Suprapubic skin (tissue), 4 donors: ENCODE measurements around the gene SCN7A. TPM values are rescaled to one million over a fixed set of nuclear protein-coding genes. Genes with fewer than 3 reads are reported as not detected.

Experiments used
- DNase-seq, 2 donors: peaks; one replicate each; pipeline ENCODE4 v3.0.0-alpha.2; 2019; ENCODE audit warnings: low spot score in 2 of 2
- H3K27ac ChIP-seq: fragments of 200-600 bp; sonication (generic); one replicate; pipeline ENCODE4 v1.5.1; 2019
- H3K27me3 ChIP-seq: fragments of 200-600 bp; sonication (generic); one replicate; pipeline ENCODE4 v1.5.1; 2019
- H3K36me3 ChIP-seq: fragments of 200-600 bp; sonication (generic); one replicate; pipeline ENCODE4 v1.5.1; 2019
- H3K4me1 ChIP-seq: fragments of 200-600 bp; sonication (generic); one replicate; pipeline ENCODE4 v1.5.1; 2019
- H3K4me3 ChIP-seq: fragments of 200-600 bp; sonication (generic); one replicate; pipeline ENCODE4 v1.5.1; 2019; ENCODE audit warnings: mild to moderate bottlenecking
- H3K9me3 ChIP-seq: fragments of 200-600 bp; sonication (generic); one replicate; pipeline ENCODE4 v1.5.1; 2019
- EP300 ChIP-seq: sonication (generic); formaldehyde crosslinking; IDR thresholded peaks from one replicate; pipeline ENCODE4 v1.6.1; 2017; ENCODE audit warnings: antibody characterized with exemption
- POLR2A ChIP-seq, 2 donors: fragments of 450-650 bp; IDR thresholded peaks; one replicate each; pipeline ENCODE4 v1.6.1; 2017; ENCODE audit warnings: antibody characterized with exemption in 2 of 2, mild to moderate bottlenecking in 2 of 2, moderate library complexity in 2 of 2
- POLR2AphosphoS5 ChIP-seq, 3 donors: sonication (generic); formaldehyde crosslinking; IDR thresholded peaks; one replicate each; pipeline ENCODE4 v1.6.1; 2017; ENCODE audit warnings: antibody characterized with exemption in 3 of 3
- WGBS: methylation state at CpG from one replicate; pipeline ENCODE4 v1.1.5; 2018; 5-methylcytosine and 5-hydroxymethylcytosine counted together
- total RNA-seq, 4 donors: library from RNA; depleted of rRNA; stranded (reverse); fragments of >200 nt; gene quantifications; one replicate each; pipeline ENCODE4 v1.1.0, GENCODE V29; 2016
- TF ChIP-seq, protein P1 (sequence below), 2 donors: fragments of 200-600 bp in 1 of 2; fragments of 450-650 bp in 1 of 2; sonication (generic) in 1 of 2; IDR thresholded peaks; one replicate each; pipeline ENCODE4 v1.5.1; 2016 to 2019; ENCODE audit warnings: antibody characterized with exemption in 2 of 2, mild to moderate bottlenecking in 1 of 2, moderate library complexity in 1 of 2

SCN7A gene
- total RNA-seq, 4 donors from 2014 or later: 2.5 to 4.6 (median 3.4) TPM

GRCh38 chr2:166519391-166519962 lies 25.4 kb upstream of the SCN7A start:
- Histone ChIP-seq H3K4me3 (no peak overlapping the region), H3K27ac (no peak overlapping the region), H3K4me1 (no peaks in the 10 kb centered on the region), H3K36me3 (no peaks in the 10 kb centered on the region), H3K9me3 (no peaks in the 10 kb centered on the region), H3K27me3 (no peaks in the 10 kb centered on the region)
- WGBS: 55% methylated on average over 10 of the region's 10 CpGs
- TF ChIP-seq, protein P1, sequence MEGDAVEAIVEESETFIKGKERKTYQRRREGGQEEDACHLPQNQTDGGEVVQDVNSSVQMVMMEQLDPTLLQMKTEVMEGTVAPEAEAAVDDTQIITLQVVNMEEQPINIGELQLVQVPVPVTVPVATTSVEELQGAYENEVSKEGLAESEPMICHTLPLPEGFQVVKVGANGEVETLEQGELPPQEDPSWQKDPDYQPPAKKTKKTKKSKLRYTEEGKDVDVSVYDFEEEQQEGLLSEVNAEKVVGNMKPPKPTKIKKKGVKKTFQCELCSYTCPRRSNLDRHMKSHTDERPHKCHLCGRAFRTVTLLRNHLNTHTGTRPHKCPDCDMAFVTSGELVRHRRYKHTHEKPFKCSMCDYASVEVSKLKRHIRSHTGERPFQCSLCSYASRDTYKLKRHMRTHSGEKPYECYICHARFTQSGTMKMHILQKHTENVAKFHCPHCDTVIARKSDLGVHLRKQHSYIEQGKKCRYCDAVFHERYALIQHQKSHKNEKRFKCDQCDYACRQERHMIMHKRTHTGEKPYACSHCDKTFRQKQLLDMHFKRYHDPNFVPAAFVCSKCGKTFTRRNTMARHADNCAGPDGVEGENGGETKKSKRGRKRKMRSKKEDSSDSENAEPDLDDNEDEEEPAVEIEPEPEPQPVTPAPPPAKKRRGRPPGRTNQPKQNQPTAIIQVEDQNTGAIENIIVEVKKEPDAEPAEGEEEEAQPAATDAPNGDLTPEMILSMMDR (IDR thresholded peaks at IDR 0.05): no peak
- TF ChIP-seq POLR2A (IDR thresholded peaks at IDR 0.05): no peak
- TF ChIP-seq EP300: no peak
- TF ChIP-seq POLR2AphosphoS5 (IDR thresholded peaks at IDR 0.05): no peak
- no peak for DNase-seq

- Histone ChIP-seq H3K9me3 (no peaks in the 10 kb centered on the region), H3K4me3 (no peak overlapping the region), H3K36me3 (no peaks in the 10 kb centered on the region), H3K27me3 (no peaks in the 10 kb centered on the region), H3K4me1 (no peaks in the 10 kb centered on the region), H3K27ac (no peak overlapping the region)
- DNase-seq: no peak
- TF ChIP-seq POLR2AphosphoS5 (IDR thresholded peaks at IDR 0.05) (no peak), EP300 (no peak), POLR2A (IDR thresholded peaks at IDR 0.05) (no peak)
- 64% methylated on average over 3 of the region's 3 CpGs for WGBS
Measured at GRCh38 chr2:166518634-166519390, 24.8 kb upstream of the SCN7A start.

GRCh38 chr2:166517533-166518061 lies 23.5 kb upstream of the SCN7A start:
- Histone ChIP-seq H3K27me3 (no peaks in the 10 kb centered on the region), H3K27ac (no peak overlapping the region), H3K36me3 (no peaks in the 10 kb centered on the region), H3K4me3 (no peak overlapping the region), H3K4me1 (no peaks in the 10 kb centered on the region), H3K9me3 (no peaks in the 10 kb centered on the region)
- TF ChIP-seq, protein P1 (IDR thresholded peaks at IDR 0.05): no peak
- no peak for TF ChIP-seq POLR2AphosphoS5 (IDR thresholded peaks at IDR 0.05)
- no peak for TF ChIP-seq EP300
- no peak for TF ChIP-seq POLR2A (IDR thresholded peaks at IDR 0.05)
- no peak for DNase-seq

DNA sequence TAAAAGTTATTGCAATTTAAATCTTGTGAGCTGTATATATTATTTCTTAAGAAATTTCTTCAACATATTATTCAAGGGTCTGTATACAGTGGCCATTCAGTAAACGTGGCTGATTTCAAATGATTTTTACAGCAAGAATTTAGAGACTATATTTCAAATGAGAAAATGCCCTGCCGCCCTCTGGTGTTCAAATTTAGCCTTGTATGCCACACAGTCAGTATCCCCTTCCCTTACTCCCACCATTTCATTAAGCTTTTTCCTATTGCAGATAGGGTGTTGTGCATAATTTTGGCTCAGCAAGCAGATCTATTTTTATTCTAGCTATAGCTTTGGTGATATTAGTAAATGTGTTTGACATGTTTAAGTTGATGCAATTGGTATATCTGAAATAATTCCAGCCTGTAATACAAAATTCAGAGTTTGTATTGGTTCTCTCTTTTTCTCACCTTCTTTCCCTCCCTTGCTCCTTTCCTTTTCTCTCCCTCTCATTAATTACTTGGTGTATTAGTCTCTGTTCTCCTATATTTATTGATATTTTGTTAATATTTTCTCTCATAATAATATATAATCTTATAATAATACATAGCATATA lies 22.8 kb upstream of the SCN7A start:
- TF ChIP-seq POLR2A (IDR thresholded peaks at IDR 0.05) (no peak), POLR2AphosphoS5 (IDR thresholded peaks at IDR 0.05) (no peak), EP300 (no peak)
- TF ChIP-seq, protein P1 (IDR thresholded peaks at IDR 0.05): peak in 1 of 2 donors; percentile 27
- Histone ChIP-seq H3K4me1 (no peaks in the 10 kb centered on the region), H3K36me3 (no peaks in the 10 kb centered on the region), H3K27me3 (no peaks in the 10 kb centered on the region), H3K4me3 (no peak overlapping the region), H3K9me3 (no peaks in the 10 kb centered on the region), H3K27ac (no peak overlapping the region)
- WGBS: 6% methylated on average over 2 of the region's 2 CpGs
- DNase-seq: no peak

DNA sequence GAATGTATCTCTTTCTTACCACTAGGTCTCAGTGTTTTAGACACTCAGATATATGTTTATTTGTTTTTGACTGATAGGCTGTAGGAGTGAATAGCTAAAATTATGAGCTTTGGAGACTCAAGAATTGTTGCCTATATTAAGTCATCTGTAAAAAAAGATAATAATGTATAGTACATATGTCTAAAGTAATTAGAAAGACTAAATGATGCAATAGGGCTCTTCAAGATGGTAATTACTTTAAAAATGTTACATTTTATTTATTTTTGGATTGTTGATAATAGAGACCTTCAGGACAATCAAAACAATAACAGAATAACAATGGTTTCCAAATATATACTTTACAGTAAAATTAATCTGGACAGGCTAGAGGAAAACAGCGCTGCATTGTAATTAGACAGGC lies 19.9 kb upstream of the SCN7A start:
- TF ChIP-seq POLR2A (IDR thresholded peaks at IDR 0.05): no peak
- TF ChIP-seq, protein P1 (IDR thresholded peaks at IDR 0.05): no peak
- TF ChIP-seq EP300: no peak
- TF ChIP-seq POLR2AphosphoS5 (IDR thresholded peaks at IDR 0.05): no peak
- Histone ChIP-seq H3K36me3 (no peaks in the 10 kb centered on the region), H3K9me3 (no peaks in the 10 kb centered on the region), H3K27ac (no peak overlapping the region), H3K4me3 (no peak overlapping the region), H3K4me1 (no peaks in the 10 kb centered on the region), H3K27me3 (peaks cover 2% of the 10 kb centered on the region)
- 95% methylated on average over 1 of the region's 1 CpG for WGBS
- DNase-seq: no peak
